SIG-M5 treated with dmso at 0.1 percent for 504 hours (cell line): Measurements from ENCODE around the gene ZMPSTE24.
"Not testable (repeated sequence)": the region's sequence is repeated elsewhere in the genome, so short reads cannot be mapped to it uniquely, and the experiment has no call there.

Experiments used
- DNase-seq: peaks from one replicate; lab custom pipeline; 2025; ENCODE audit not compliant: unreplicated experiment; lab: John Stamatoyannopoulos, UW

Gene ZMPSTE24

DNA sequence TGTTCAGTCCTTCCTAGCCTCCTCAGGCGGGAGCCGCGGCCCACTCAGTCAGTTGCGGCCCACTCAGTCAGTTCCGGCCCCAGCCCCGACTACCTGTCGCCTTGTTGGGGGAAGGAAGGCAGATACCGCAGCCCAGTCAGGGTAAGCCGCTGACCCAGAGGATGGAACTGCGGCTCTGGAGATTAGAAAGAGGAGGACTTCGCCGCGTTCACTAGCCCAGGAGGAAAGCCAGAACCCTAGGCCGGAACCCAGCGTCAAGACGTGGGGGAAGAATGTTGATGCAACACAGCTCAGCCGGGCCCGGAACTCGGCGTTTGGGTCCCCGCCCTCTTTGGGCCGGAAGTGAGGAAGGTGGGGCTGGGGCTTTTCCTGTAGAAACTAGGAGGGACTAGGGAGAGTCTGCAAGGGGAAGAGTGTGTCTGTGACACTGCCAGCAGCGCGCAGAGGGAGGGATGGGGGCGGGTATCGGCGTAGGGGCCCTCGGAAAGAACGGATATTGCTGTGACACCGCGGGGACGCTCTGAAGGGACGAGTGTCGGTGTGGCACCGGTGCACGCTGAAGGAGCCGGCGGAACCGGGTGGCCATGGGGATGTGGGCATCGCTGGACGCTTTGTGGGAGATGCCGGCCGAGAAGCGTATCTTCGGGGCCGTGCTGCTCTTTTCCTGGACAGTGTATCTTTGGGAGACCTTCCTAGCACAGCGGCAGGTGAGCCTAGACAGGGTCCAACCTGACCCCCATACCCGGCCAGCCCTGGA lies at the start of gene ZMPSTE24:
Gene ZMPSTE24, plus strand, starts transcription at position 549 of the 757 bp plus-strand sequence. Its CDS starts 36 bp downstream, at position 585.
- peak; percentile 97 for DNase-seq

DNA sequence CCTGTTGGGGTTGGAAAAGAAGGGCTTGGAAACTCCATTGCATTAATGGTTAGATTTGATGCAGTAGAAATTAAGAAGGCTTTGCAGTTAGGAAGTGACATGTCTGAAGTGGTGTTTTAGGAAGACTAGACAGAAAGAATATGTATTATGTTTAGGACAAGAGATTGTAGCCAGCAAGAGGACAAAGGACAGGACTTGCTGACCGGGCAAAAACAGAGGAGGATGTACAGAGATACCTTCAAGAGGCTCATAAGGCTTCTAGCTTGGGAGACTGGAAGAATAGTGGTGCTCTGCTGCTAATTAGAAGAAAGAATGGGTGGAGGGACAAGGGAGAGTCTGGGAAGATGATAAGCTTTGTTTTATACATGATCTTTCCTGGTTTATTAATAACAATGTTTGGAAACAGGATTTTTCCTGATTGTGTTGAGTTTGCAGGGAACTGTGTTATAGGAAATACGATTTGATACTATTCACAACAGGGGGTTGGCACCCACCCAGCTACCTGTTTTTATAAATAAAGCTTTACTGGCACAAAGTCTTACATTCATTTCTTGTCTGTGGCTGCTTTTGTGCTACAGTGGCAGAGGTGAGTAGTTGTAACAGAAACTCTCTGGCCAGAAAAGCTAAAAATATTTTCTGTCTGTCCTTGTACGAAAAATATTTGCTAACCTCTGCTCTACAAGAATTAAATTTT lies 47.4 kb upstream of the ZMPSTE24 start:
- no peak for DNase-seq

DNA sequence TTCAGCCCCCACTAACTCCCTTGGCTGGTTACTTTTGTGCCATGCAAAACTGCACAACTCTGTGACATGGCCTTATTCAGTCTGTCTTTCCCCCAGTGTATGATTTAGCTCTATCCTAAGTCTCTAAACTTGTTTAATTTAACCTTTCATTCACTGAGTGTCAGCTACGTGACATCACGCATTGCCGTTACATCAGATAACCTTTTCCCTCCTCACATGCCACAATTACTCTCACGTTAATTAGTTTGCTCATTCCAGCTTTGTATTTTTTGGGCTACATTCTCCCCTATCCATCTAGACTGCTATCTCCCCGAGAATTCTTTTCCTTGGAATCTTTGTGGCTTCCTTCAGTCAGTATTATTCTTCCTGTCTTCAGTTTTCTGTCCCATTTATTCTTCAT lies 39.7 kb upstream of the ZMPSTE24 start:
- no peak for DNase-seq

DNA sequence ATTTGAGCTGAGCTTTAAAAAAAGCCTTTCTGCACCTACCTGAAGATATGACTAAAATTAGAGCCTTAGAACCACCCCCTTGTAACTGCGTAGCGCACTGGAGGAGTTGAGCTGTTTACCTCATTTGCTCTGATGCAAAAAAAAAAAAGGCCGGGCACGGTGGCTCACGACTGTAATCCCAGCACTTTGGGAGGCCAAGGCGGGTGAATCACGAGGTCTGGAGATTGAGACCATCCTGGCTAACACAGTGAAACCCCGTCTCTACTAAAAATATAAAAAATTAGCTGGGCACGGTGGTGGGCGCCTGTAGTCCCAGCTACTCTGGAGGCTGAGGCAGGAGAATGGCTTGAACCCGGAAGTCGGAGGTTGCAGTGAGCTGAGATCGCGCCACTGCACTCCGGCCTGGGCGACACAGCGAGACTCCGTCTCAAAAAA lies 36.5 kb upstream of the ZMPSTE24 start:
- DNase-seq = not testable (repeated sequence)

DNA sequence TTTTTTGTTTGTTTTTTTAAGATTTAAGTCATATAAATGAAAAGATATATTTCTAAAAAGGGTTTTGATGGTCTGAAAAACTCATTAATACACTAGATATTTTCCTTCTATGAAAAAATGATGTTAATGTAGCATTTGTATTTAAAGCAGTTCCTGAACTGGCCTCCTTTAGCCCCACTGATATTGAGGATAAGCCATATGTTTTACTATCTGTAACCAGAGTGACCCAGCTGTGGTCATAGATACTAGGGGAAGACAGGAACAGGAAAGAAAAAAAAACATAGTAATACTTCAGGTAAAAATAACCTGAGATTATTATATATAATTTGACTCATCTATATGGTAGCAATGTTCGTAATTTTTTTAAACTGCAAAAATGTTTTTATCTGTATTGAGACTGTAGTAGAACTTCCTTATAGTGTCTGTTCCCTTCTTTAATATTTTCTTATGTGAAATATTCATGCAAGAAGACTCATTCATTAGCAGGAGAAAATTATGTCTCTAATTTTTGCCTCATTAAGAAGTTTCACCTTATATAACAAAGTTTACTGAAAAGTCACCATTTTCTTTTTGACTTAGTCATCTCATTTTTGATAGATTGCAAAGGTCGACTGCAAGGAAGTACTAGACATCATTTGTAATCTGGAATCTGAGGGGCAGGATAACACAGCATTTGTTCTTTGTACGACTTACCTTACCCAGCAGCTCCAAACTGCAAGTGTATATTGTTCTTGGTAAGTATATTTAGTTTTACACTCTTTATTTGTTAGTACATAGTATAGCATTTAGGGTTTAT lies 35.9 kb upstream of the ZMPSTE24 start:
- no peak for DNase-seq

DNA sequence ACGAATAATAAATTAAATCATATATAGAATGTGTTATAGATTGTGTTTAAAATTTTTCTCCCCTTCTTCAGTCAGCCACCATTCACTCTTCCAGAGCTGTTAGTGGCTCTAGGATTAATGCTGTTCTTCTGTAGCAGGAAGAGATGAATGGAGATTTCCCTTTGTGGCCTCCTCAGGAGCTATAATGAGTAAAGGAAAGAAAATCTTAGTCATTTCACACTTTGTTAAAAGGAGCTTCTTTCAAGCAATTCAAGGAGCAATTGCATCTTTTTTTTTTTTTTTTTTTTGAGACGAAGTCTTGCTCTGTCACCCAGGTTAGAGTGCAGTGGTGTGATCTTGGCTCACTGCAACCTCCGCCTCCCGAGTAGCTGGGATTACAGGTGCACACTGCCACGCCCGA lies 34.0 kb upstream of the ZMPSTE24 start:
- no peak for DNase-seq

DNA sequence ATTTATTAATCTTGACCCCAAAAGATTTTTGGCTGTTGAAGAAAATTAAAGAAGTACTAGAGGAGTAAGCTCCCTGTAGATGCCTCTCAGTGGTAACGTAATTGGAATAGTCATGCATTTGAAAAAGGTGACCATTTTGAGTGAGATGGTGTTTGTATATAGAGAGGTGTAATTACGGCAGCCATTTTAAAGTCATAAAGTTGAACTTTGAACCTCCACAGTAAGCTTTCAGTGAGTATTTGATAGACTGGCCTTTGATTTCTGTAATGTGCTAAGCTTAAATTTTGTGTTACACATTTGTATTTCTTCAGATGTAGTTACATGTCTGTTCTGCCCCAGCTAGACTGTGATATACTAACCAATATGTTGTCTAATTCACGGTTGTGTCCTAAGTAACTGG lies 31.8 kb upstream of the ZMPSTE24 start:
- DNase-seq = no peak

DNA sequence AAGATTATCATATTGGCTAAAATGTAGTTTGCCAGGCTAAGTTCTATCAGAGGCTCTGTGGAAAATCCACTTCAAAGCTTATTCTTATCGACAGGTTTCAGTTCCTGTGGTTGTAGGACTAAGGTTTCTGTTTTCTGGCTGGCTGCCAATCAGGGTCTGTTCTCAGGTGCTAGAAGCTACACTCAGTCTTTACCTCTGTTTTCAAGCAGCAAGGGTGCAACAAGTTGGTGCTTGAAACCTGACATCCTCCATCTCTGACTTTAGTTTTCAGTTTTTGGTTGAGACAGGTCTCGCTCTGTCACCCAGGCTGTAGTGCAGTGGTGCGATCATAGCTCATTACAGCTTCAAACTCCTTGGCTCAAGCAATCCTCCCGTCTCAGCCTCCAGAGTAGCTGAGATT lies 25.6 kb upstream of the ZMPSTE24 start:
- no peak for DNase-seq

DNA sequence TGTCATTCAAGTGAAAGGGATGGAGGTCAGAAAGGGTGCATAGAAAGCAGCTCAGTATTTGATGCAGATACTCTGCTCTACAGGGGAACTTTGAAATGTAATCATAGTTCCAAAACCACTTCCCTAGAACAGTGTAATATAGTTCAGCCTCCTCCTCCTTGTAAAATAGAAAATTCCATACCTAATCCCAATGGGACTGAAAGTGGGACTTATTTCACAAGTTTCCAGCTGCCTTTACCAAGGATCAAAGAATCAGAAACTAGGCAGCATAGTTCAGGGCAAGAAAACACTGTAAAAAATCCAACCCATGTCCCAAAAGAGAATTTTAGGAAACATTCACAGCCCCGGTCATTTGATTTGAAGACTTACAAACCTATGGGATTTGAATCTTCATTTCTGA lies 18.4 kb upstream of the ZMPSTE24 start:
- DNase-seq = no peak

DNA sequence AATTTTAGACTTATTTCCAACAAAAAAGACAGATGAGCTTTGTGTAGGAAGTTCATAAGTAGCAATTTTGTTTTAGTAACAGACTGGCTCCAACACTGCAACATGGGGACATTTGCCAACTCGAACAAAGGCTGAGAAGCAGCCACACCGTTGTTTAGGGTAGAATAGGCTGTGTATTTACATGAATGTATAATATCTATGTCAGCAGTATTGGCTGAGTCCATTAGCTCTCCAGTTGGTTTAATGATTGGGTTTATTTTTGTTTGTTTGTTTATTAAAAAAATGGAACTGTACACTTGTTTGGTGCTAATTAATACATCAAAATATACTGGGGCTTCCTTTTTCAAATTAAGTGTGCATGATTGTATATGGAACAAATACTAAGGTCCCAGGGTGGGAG lies 17.6 kb upstream of the ZMPSTE24 start:
- DNase-seq = no peak

DNA sequence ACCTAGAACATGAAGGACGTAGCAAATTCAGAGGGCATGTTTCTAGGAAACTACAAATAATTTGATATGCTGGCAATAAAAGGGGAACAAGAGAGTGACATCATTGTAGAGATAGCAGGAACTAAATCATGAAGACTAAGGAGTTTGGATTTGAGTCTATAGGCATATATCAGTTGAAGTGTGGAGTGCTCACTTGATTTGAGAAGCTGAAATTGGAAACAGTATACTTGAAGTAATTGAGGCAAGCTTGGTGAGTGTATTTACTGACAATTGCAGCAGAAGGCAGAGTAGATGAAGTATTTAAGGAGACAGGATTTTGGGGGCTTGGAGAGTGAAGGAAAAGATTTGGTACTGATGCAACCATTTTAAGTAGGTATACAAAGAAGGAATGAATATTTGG lies 16.7 kb upstream of the ZMPSTE24 start:
- no peak for DNase-seq

DNA sequence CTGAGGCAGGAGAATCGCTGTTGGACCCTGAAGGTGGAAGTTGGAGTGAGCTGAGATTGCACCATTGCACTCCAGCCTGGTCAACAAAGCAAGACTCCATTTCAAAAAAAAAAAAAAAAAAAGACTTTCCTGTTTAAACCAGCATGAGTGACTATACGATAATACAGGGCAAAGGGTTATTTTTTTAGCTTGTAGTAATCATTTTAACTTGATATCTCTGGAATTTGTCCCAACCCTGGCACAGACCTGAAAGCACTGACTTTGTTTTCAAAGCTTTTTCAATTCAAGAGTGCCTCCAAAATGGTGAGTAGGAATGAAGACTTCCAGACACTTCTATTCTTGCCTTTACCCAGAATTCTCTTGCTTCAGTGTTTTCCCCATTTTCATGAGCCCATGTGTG lies 14.7 kb upstream of the ZMPSTE24 start:
- no peak for DNase-seq

DNA sequence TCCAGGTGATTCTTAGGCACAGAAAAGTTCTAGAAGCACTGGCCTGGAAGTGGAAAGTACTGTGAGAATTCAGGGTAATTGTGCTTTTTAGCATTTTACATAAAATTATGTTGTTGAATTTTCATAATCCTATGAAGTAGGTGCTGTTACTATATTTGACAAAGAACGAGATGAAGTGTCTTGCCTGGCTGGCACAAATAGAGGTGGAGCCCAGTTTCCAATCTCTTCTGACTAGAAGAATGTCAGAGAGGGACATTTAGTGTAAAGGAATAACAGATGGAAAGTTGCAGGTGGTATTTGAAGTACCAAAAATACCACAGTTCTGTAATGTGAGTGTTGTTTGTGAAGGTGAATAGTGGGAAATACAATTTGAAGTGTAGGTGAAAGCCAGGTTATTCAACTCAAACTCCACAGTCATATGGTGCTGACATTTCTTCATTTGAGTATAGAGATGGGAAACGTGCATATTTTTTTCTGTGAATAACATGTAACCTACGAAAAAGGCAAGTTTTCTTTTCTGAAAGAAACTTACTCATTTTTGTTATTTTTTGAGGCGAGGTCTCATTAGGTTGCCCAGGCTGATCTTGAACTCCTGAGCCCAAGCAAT lies 13.8 kb upstream of the ZMPSTE24 start:
- no peak for DNase-seq

DNA sequence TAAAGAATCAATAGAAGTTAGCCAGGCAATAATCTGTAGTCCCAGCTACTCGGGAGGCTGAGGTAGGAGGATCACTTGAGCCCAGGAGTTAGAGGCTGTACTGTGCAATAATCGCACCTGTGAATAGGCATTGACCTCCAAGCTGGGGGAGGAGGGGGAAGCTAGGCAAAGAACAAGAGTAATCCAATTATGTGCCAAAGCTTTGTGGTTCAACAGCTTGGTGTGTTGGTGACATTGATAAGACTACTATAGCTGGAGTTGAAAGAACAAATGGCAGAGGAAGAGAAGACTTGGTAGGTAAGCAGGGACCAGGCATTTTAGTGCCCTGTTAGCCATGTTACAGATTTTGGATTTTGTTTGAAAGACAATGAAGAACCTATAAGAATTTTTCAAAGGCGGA lies 12.3 kb upstream of the ZMPSTE24 start:
- no peak for DNase-seq

DNA sequence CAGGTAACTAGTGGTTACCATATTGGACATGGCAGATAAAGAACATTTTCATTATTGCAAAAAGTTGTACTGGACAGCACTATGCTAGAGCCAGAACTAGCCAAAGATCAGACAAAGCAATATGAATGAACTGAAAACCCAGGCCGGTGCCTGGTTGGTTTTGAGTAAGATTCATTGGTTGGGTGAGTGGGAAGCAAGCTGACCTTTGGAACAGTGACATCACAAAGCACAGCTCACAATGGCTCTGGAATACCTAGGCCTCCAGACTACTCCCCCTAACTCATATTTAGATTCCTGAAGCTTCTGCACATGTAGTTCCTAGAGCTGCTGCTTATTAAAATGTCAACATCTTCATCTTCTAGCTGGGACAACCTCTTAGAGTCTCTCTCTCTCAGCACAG lies 10.4 kb upstream of the ZMPSTE24 start, which contains the start of gene TMCO2:
Gene TMCO2, plus strand, starts transcription at position 283 of the 400 bp plus-strand sequence. Its CDS starts 57 bp downstream, at position 340.
- no peak for DNase-seq

DNA sequence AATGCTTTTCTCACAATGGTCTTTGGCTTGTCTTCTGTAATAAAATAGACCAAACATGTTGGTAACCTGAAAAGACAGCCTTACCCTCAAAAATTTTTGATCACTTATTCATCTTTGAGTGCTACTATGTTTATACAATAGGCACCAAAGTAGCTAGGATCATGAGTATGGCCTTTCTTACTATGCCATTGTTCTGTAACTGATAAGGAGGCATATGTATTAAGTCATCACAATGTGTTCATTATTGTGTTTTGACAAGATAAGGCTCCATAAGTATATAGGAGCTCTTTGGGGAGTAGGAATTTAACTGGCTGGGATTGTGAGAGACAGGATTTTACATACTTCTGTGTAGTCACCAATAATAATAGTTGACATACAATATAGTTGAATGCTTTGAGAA lies 9.6 kb upstream of the ZMPSTE24 start:
- no peak for DNase-seq

DNA sequence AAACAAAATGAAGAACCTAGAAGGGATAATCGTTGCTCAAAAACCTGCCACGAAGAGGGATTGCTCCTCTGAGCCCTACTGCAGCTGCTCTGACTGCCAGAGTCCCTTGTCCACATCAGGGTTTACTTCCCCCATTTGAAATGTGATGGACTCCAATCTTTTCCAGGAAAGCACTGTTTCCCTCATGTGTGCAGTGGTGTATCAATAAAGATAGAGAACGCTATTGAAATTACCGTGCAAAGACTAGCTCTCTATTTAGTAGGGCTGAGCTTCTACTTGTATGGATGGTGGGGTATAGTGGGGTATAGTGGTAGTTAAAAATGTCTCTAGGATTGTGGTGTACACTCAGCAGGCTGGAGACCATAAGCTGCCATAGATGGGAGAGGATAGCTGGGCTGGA lies 6.6 kb upstream of the ZMPSTE24 start:
- no peak for DNase-seq

DNA sequence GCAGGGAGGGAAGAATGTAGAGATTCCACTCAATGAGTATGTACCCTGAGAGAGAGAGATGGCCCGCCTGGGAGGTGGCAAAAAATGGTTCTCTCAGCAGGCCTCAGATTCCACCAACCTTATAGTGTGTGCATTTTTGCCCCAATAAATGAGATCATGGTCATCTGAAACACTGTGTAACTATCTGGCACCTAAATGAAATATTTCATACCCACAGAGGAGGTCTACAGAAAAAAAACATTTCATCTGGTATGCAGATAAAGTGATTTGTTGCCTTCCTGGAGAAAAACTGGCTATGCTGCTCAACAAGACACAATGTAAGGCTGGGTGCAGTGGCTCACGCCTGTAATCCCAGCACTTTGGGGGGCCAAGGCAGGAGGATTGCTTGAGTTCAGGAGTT lies 5.4 kb upstream of the ZMPSTE24 start:
- no peak for DNase-seq

DNA sequence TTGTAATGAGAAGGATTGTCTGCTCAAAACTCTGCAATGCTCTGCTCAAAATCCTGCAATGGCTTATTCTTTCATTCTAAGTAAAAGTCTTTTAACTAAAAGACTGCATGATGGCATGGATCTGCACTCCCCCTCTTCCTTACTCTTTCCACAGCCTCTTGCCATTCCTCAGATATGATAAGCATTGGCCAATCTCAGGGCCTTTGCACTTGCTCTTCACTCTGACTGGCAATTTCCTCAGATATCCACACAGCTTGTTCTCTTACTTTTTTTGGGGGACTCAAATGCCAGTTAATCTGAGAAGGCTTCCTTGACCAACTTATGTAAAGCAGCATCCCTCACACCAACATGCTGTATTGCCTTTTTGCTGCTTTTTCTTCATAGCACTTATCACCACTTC lies 2.8 kb upstream of the ZMPSTE24 start:
- no peak for DNase-seq

DNA sequence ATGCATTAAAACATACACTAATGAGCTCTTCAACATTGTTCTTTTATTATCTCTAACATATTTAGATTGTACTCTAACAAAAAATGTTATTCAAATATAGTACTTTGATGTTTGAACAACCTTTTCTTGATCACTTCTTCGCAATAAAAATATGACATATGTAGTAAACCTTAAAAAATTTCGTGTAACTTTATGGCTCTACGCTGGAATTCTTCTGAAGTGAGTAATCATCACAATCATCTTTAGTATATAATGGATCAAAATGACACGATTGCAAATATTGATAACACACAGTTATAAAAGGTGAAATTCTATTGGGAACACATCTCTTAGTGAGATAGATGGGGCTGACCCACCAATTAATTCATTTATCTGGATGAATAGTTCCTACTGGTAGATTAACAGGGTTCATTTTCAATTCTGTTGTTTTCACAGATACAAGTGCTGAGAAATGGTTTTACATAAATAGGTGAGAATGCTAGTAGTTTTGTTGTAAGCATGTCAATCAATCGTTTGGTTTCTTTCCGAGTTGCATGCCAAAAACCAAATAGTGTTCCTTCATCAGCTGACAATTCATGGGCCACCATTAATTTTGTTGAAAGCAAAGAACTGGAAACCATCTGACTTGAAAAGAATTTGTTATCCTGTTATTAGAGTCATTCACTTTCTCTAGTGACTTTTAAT lies 1.5 kb upstream of the ZMPSTE24 start:
- DNase-seq = no peak

DNA sequence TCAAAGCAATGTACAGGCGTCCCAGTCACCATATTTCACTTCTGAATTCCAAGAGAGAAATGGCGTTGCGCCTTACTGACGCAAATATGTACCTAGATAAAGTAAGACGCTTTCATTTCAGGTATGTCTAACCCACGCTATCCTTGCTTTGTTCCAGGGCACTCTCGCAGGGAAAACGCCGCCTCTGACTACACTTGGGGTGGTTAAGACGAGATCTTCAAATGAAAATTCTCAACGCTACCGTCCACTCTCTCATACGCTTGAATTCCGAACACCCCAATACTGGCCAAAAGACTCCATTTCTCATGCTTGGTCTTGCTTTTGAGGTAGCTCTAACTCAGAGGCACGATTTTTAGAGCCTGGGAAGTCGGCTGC lies 736 bp upstream of the ZMPSTE24 start:
- DNase-seq = peak; percentile 48
